K562 (cell line): ENCODE results near the gene ZNF213. TPM values are rescaled to one million over a fixed set of nuclear protein-coding genes. Genes with fewer than 3 reads are reported as not detected.
A peak's percentile ranks its signal among the peaks of the same experiment; 100 is the strongest.

Source experiments
- ATAC-seq: fragments of 200-7000 bp; cut with Tn5 transposase; 3 replicates; pipeline ENCODE4 v1.9.1; 2020; ENCODE audit warnings: moderate library complexity
- BruUV-seq: library from RNA; stranded (reverse); fragments of 400-500 nt; replicated peaks from 2 replicates; lab custom pipeline; 2021; lab: Mats Ljungman, UMichigan
- CTCF ChIA-PET: fragments of 300-600 bp; formaldehyde crosslinking; extraction: SDS; loops from one replicate; lab custom pipeline; 2021; ENCODE audit warnings: low intra/inter-chr PET ratio; lab: Yijun Ruan, JAX
- POLR2A ChIA-PET: fragments of 300-600, 350-650 bp; sonication (Branson Sonifier 250); formaldehyde crosslinking; extraction: SDS; loops from one replicate; lab custom pipeline; 2021; ENCODE audit warnings: antibody characterized with exemption, inconsistent platforms; lab: Yijun Ruan, JAX
- DNase-seq, 4 experiments: peaks; one replicate each; pipeline versions ENCODE4 v3.0.0 to v3.0.0-alpha.2; 2011 to 2018; ENCODE audit warnings: low spot score in 3 of 4, mixed read lengths in 3 of 4; ENCODE audit errors: extremely low read depth in 1 of 4
- FAIRE-seq: peaks from 2 replicates; lab custom pipeline; 2011; peaks lifted over from hg19 to GRCh38; lab: Jason Lieb, UNC
- H2AFZ ChIP-seq: 2 replicates; pipeline ENCODE4 v1.6.0; 2011; ENCODE audit warnings: low read depth, low read length, control low read depth, inconsistent platforms
- H3K27ac ChIP-seq: fragments of 200-600 bp; 3 replicates; pipeline ENCODE4 v1.8.0; 2011; ENCODE audit warnings: low read depth, mild to moderate bottlenecking, control low read depth, inconsistent platforms, low read length, moderate library complexity, mixed read lengths; ENCODE audit errors: extremely low read depth
- H3K27me3 ChIP-seq, 2 experiments: fragments of 300-600 bp in 1 of 2; 2 replicates in 1 of 2; 3 replicates in 1 of 2; pipeline versions ENCODE4 v1.6.0 to v1.8.0; 2011; ENCODE audit warnings: inconsistent platforms in 2 of 2, low read length in 2 of 2, mild to moderate bottlenecking in 1 of 2, mixed read lengths in 1 of 2, moderate library complexity in 1 of 2; ENCODE audit not compliant: control insufficient read depth in 2 of 2, insufficient read depth in 2 of 2
- H3K36me3 ChIP-seq: fragments of 300-600 bp; 3 replicates; pipeline ENCODE4 v1.8.0; 2011; ENCODE audit warnings: mild to moderate bottlenecking, low read length, inconsistent platforms; ENCODE audit not compliant: control insufficient read depth, insufficient read depth
- H3K4me1 ChIP-seq, 2 experiments: fragments of 200-600 bp in 1 of 2; replicated peaks in 1 of 2; 2 replicates in 1 of 2; 3 replicates in 1 of 2; pipeline versions ENCODE4 v1.5.1 to v1.8.0; 2011; ENCODE audit warnings: inconsistent platforms in 2 of 2, low read length in 2 of 2, mild to moderate bottlenecking in 1 of 2, mixed read lengths in 1 of 2, moderate library complexity in 1 of 2; ENCODE audit not compliant: control insufficient read depth in 2 of 2, insufficient read depth in 2 of 2
- H3K4me2 ChIP-seq: 2 replicates; pipeline ENCODE4 v1.6.1; 2011; ENCODE audit warnings: low read length, control low read depth, inconsistent platforms, mixed read lengths; ENCODE audit not compliant: insufficient read depth
- H3K4me3 ChIP-seq: fragments of 200-600 bp; sonication (generic), shearing (Covaris generic); 2 replicates; pipeline ENCODE4 v1.5.1; 2016; ENCODE audit warnings: control low read depth, inconsistent platforms
- H3K79me2 ChIP-seq: fragments of 200-600 bp; 3 replicates; pipeline ENCODE4 v1.8.0; 2011; ENCODE audit warnings: low read length, inconsistent platforms; ENCODE audit not compliant: control insufficient read depth, insufficient read depth
- H3K9ac ChIP-seq, 2 experiments: 2 replicates each; pipeline versions ENCODE4 v1.6.0 to v1.6.1; 2011; ENCODE audit warnings: low read depth in 2 of 2, low read length in 2 of 2, control low read depth in 1 of 2, inconsistent platforms in 1 of 2, mild to moderate bottlenecking in 1 of 2, mixed read lengths in 1 of 2; ENCODE audit not compliant: insufficient read depth in 1 of 2
- H3K9me1 ChIP-seq: one replicate; pipeline ENCODE4 v1.6.0; 2011; ENCODE audit warnings: inconsistent platforms, mild to moderate bottlenecking, low read length, moderate library complexity; ENCODE audit not compliant: control insufficient read depth, insufficient read depth
- H3K9me3 ChIP-seq: replicated peaks from 2 replicates; pipeline ENCODE4 v1.5.1; 2011; ENCODE audit warnings: low read depth, low read length, inconsistent platforms; ENCODE audit not compliant: control insufficient read depth, insufficient read depth
- H4K20me1 ChIP-seq: replicated peaks from 2 replicates; pipeline ENCODE4 v1.6.1; 2011; ENCODE audit warnings: low read length, inconsistent platforms, mixed read lengths; ENCODE audit not compliant: control insufficient read depth, insufficient read depth
- BRD4 ChIP-seq: fragments of 200-600 bp; sonication (generic); IDR thresholded peaks from 2 replicates; pipeline ENCODE4 v1.6.1; 2017; ENCODE audit warnings: inconsistent platforms
- DACH1 ChIP-seq: fragments of 450-650 bp; IDR thresholded peaks from 2 replicates; pipeline ENCODE4 v1.6.1; 2018; ENCODE audit not compliant: partially characterized antibody
- EHMT2 ChIP-seq: fragments of 450-650 bp; IDR thresholded peaks from 2 replicates; pipeline ENCODE4 v1.6.1; 2018; ENCODE audit warnings: antibody characterized with exemption
- EP300 ChIP-seq: IDR thresholded peaks from 2 replicates; pipeline ENCODE4 v1.6.1; 2012; ENCODE audit warnings: low read length, improper control_type of control experiment
- EZH2 ChIP-seq: IDR thresholded peaks from 2 replicates; pipeline ENCODE4 v1.6.1; 2012; ENCODE audit warnings: low read depth, mild to moderate bottlenecking, inconsistent platforms, low read length, borderline replicate concordance
- GABPB2 ChIP-seq: fragments of 250-450 bp; sonication (Bioruptor Pico); conservative IDR thresholded peaks from 2 replicates; pipeline ENCODE4 v1.5.1; 2021; ENCODE audit warnings: mild to moderate bottlenecking
- MEF2D ChIP-seq: conservative IDR thresholded peaks from 2 replicates; pipeline ENCODE4 v1.6.1; 2016; ENCODE audit warnings: low read depth, missing genetic modification characterization, missing compliant biosample characterization
- PTRF ChIP-seq: fragments of 450-650 bp; IDR thresholded peaks from 2 replicates; pipeline ENCODE4 v1.6.1; 2016; ENCODE audit warnings: mild to moderate bottlenecking, missing genetic modification characterization, missing compliant biosample characterization
- RFX1 ChIP-seq: fragments of 450-650 bp; IDR thresholded peaks from 2 replicates; pipeline ENCODE4 v1.6.1; 2016; ENCODE audit warnings: mild to moderate bottlenecking, moderate library complexity
- TOE1 ChIP-seq, 2 experiments: fragments of 450-650 bp in 1 of 2; sonication (generic) in 1 of 2; formaldehyde crosslinking in 1 of 2; IDR thresholded peaks; 2 replicates each; pipeline versions ENCODE4 v1.7.1 to v1.8.0; 2016 to 2022; ENCODE audit warnings: borderline replicate concordance in 2 of 2, mild to moderate bottlenecking in 2 of 2, antibody characterized with exemption in 1 of 2, inconsistent platforms in 1 of 2, low read depth in 1 of 2, missing genetic modification reagents in 1 of 2, moderate library complexity in 1 of 2
- ZFP1 ChIP-seq: fragments of 450-650 bp; formaldehyde crosslinking; IDR thresholded peaks from 2 replicates; pipeline ENCODE4 v1.4.0; 2020; ENCODE audit warnings: mild to moderate bottlenecking, mixed read lengths
- ZNF274 ChIP-seq: IDR thresholded peaks from 2 replicates; pipeline ENCODE4 v1.6.1; 2011; ENCODE audit warnings: low read depth, mild to moderate bottlenecking, low read length, moderate library complexity, borderline replicate concordance
- ZNF644 ChIP-seq: fragments of 200-800 bp; sonication (Bioruptor generic); IDR thresholded peaks from 2 replicates; pipeline ENCODE4 v1.6.1; 2016; ENCODE audit warnings: low read depth, missing genetic modification characterization, missing compliant biosample characterization
- WGBS: fragments of 100-300 bp; shearing (Covaris generic); methylation state at CpG from one replicate; pipeline ENCODE4 v1.1.6; 2016; ENCODE audit warnings: low coverage, mixed read lengths; ENCODE audit not compliant: insufficient coverage; ENCODE audit errors: missing lambda C conversion rate; 5-methylcytosine and 5-hydroxymethylcytosine counted together
- in situ Hi-C: fragments of 300-500 bp; cut with MboI; formaldehyde crosslinking; loops from 4 replicates; pipeline ENCODE4 v1.15.0; 2018; ENCODE audit warnings: inconsistent platforms, mixed read lengths
- intact Hi-C: fragments of 100-400 bp; cut with micrococcal nuclease; formaldehyde crosslinking; loops from 2 replicates; pipeline ENCODE4 v1.14.2; 2022
- polyA plus RNA-seq, 8 experiments: library from polyadenylated mRNA; depleted of rRNA in 4 of 8; stranded (reverse) in 5 of 8; unstranded in 3 of 8; fragments of >200 nt; fragmentation: Nextera tagmentation in 2 of 8; fragmentation: Illumina TruSeq in 1 of 8; extraction: Ambion mirVana in 2 of 8; extraction: Trizol in 1 of 8; gene quantifications; 2 replicates each; pipeline versions ENCODE4 v1.2.1 to v1.2.3, GENCODE V29; 2011 to 2014; ENCODE audit warnings: inconsistent platforms in 1 of 8, missing spikeins in 1 of 8
- total RNA-seq, 7 experiments: library from RNA; depleted of rRNA in 6 of 7; stranded (reverse); fragments of >200 nt in 6 of 7; fragmentation: Illumina TruSeq in 2 of 7; extraction: Trizol in 2 of 7; gene quantifications; 2 replicates each; pipeline versions ENCODE4 v1.2.1 to v1.2.3, GENCODE V29; 2011 to 2021; ENCODE audit warnings: low replicate concordance in 1 of 7
- TF ChIP-seq, protein P1 (sequence below): sonication (generic); formaldehyde crosslinking; IDR thresholded peaks from 2 replicates; pipeline ENCODE4 v1.8.1; 2023; ENCODE audit warnings: mild to moderate bottlenecking, missing genetic modification reagents
- TF ChIP-seq, protein P2 (sequence below): fragments of 250-450 bp; sonication (Bioruptor Pico); IDR thresholded peaks from 2 replicates; pipeline ENCODE4 v1.4.0; 2020; ENCODE audit warnings: mild to moderate bottlenecking, moderate library complexity, borderline replicate concordance
- TF ChIP-seq, protein P3 (sequence below), 2 experiments: fragments of 200-800 bp in 1 of 2; sonication (Bioruptor generic) in 1 of 2; sonication (generic) in 1 of 2; formaldehyde crosslinking in 1 of 2; IDR thresholded peaks in 1 of 2; conservative IDR thresholded peaks in 1 of 2; 2 replicates each; pipeline versions ENCODE4 v1.5.0 to v1.6.1; 2016 to 2020; ENCODE audit warnings: missing compliant biosample characterization in 1 of 2, missing genetic modification characterization in 1 of 2, missing genetic modification reagents in 1 of 2

ZNF213 gene
- total and polyA plus RNA-seq, 9 of the 15 experiments (the other 6 are each of a cell fraction or from before 2014, with no cell fraction given), result 0.49 to 10.0 (median 1.8) TPM

DNA sequence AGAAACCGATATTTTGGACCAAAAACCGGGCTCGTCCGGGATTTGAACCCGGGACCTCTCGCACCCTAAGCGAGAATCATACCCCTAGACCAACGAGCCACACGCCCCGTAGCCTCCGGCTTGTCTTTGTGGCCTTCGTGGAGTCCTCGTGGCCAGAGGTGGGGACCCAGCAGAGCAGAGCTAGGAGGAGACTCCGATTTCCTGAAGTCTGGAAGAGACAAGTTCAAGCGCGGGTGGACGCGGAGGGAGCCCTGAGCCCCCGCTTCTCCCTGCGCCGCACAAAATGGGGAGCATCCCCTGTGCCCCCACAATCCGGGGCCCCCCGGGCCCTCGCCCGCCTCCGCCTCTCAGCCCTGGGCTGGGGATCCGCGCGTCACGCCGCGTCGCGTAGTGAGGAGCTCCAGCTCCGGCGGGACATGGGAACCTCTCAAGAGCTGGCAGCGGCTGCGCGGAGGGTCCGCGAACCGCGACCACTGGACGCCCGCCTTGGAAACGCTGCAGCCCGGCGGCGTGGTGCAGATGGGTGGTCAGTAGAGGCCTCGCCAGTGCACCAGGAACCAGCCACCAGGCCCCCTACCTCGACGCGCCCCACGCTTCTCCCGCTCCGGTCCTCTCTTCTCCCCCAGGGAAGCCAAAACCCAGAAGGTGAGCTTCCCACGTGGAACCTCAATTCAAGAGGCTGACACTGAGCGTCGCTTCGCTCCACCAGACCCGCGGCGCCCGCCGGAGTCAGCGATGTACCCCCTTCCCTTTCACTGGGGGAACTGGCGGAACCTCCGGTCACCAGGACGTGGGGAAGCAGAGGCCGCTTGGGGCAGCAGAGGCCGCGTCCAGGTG lies 48.0 kb downstream of the ZNF213 start:
- Histone ChIP-seq H3K36me3 (no peaks in the 10 kb centered on the region), H3K4me3 (peak overlapping the region; percentile 62), H3K79me2 (no peaks in the 10 kb centered on the region), H3K9me3 (no peaks in the 10 kb centered on the region), H2AFZ (peak overlapping the region; percentile 98), H3K27ac (peak overlapping the region; percentile 52; the same call in 2 of the 3 replicates), H3K9me1 (no peaks in the 10 kb centered on the region), H3K4me1 (peaks cover 13 to 31% of the 10 kb centered on the region in 2 experiments; a peak in 4 of 5 replicates), H3K9ac (peak overlapping the region; percentile 67 to 93), H4K20me1 (no peaks in the 10 kb centered on the region), H3K27me3 (no peaks in the 10 kb centered on the region), H3K4me2 (peak overlapping the region; percentile 91)
- CTCF ChIA-PET, result no interaction called here
- POLR2A ChIA-PET, result interaction anchor here (0.6 to 1.6 kb wide), 9 partner anchors 8 to 175 kb away, joined by 3 to 4 read pairs (median 3); no protein-coding TSS in a partner anchor
- DNase-seq (peak; percentile 62 to 86 (median 69)), ATAC-seq (peak; percentile 86), FAIRE-seq (peak; percentile 51)
- in situ Hi-C loops (no loop called here), intact Hi-C loops (loop anchor here (10.0 kb wide), 1 partner anchor 322 kb away; the partner anchor contains the start of gene CLUAP1)
- WGBS, result under 1% methylated on average over 61 of the region's 72 CpGs
- BruUV-seq, result no TSS peak
- TF ChIP-seq BRD4 (no peak; the same call in 1 of the 2 replicates), PTRF (tag) (no peak), TOE1 (IDR thresholded peaks at IDR 0.05; ENCODE audit: borderline replicate concordance) (no peak), TOE1 (CRISPR knock-in tag; IDR thresholded peaks at IDR 0.05; ENCODE audit: borderline replicate concordance, low read depth) (no peak), EP300 (peak; percentile 37), RFX1 (no peak), DACH1 (no peak), GABPB2 (CRISPR knock-in tag) (no peak), ZNF274 (no peak), EHMT2 (no peak), MEF2D (tag) (no peak), ZFP1 (CRISPR knock-in tag) (no peak), EZH2 (no peak), ZNF644 (tag) (no peak)
- TF ChIP-seq, protein P1, sequence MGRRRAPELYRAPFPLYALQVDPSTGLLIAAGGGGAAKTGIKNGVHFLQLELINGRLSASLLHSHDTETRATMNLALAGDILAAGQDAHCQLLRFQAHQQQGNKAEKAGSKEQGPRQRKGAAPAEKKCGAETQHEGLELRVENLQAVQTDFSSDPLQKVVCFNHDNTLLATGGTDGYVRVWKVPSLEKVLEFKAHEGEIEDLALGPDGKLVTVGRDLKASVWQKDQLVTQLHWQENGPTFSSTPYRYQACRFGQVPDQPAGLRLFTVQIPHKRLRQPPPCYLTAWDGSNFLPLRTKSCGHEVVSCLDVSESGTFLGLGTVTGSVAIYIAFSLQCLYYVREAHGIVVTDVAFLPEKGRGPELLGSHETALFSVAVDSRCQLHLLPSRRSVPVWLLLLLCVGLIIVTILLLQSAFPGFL, result no peak
- TF ChIP-seq, protein P2, sequence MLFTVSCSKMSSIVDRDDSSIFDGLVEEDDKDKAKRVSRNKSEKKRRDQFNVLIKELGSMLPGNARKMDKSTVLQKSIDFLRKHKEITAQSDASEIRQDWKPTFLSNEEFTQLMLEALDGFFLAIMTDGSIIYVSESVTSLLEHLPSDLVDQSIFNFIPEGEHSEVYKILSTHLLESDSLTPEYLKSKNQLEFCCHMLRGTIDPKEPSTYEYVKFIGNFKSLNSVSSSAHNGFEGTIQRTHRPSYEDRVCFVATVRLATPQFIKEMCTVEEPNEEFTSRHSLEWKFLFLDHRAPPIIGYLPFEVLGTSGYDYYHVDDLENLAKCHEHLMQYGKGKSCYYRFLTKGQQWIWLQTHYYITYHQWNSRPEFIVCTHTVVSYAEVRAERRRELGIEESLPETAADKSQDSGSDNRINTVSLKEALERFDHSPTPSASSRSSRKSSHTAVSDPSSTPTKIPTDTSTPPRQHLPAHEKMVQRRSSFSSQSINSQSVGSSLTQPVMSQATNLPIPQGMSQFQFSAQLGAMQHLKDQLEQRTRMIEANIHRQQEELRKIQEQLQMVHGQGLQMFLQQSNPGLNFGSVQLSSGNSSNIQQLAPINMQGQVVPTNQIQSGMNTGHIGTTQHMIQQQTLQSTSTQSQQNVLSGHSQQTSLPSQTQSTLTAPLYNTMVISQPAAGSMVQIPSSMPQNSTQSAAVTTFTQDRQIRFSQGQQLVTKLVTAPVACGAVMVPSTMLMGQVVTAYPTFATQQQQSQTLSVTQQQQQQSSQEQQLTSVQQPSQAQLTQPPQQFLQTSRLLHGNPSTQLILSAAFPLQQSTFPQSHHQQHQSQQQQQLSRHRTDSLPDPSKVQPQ (CRISPR knock-in tag), result no peak
- TF ChIP-seq, protein P3, sequence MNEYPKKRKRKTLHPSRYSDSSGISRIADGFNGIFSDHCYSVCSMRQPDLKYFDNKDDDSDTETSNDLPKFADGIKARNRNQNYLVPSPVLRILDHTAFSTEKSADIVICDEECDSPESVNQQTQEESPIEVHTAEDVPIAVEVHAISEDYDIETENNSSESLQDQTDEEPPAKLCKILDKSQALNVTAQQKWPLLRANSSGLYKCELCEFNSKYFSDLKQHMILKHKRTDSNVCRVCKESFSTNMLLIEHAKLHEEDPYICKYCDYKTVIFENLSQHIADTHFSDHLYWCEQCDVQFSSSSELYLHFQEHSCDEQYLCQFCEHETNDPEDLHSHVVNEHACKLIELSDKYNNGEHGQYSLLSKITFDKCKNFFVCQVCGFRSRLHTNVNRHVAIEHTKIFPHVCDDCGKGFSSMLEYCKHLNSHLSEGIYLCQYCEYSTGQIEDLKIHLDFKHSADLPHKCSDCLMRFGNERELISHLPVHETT (CRISPR knock-in tag; conservative IDR thresholded peaks at IDR 0.05 in 1 of 2, IDR thresholded peaks at IDR 0.05 in 1 of 2), result no peak
